GM12878 (cell line): ENCODE data around the gene UBE2L5. TPM values are rescaled to one million over a fixed set of nuclear protein-coding genes. Genes with fewer than 3 reads are reported as not detected.
A peak's percentile ranks its signal among the peaks of the same experiment; 100 is the strongest.

Experiments
- BACH1 ChIP-seq: fragments of 450-650 bp; IDR thresholded peaks from 2 replicates; pipeline ENCODE4 v1.6.1; 2017; ENCODE audit warnings: mild to moderate bottlenecking, borderline replicate concordance
- BCL11A ChIP-seq: IDR thresholded peaks from 2 replicates; pipeline ENCODE4 v1.6.1; 2011; ENCODE audit warnings: low read depth, low read length
- CBX3 ChIP-seq: fragments of 200-600 bp; sonication (generic); IDR thresholded peaks from 2 replicates; pipeline ENCODE4 v1.6.1; 2016; ENCODE audit warnings: low read depth, borderline replicate concordance
- CHD2 ChIP-seq: IDR thresholded peaks from 2 replicates; pipeline ENCODE4 v1.6.1; 2011; ENCODE audit warnings: low read depth, low read length, improper control_type of control experiment, borderline replicate concordance
- CREM ChIP-seq: IDR thresholded peaks from 2 replicates; pipeline ENCODE4 v1.6.1; 2014; ENCODE audit warnings: antibody characterized with exemption, low read depth
- E4F1 ChIP-seq: fragments of 450-650 bp; IDR thresholded peaks from 2 replicates; pipeline ENCODE4 v1.6.1; 2018; ENCODE audit warnings: borderline replicate concordance, mild to moderate bottlenecking; ENCODE audit not compliant: partially characterized antibody
- GABPA ChIP-seq: IDR thresholded peaks from 2 replicates; pipeline ENCODE4 v1.6.1; 2014; ENCODE audit warnings: antibody characterized with exemption, low read depth, mild to moderate bottlenecking, inconsistent platforms
- GATAD2B ChIP-seq: fragments of 450-650 bp; conservative IDR thresholded peaks from 2 replicates; pipeline ENCODE4 v1.6.1; 2017; ENCODE audit warnings: low read depth, mild to moderate bottlenecking, moderate library complexity
- HCFC1 ChIP-seq: fragments of 150-350 bp; IDR thresholded peaks from 2 replicates; pipeline ENCODE4 v1.6.1; 2014; ENCODE audit warnings: low read length
- HDAC2 ChIP-seq: fragments of 200-600 bp; sonication (generic); IDR thresholded peaks from 2 replicates; pipeline ENCODE4 v1.6.1; 2017
- KDM1A ChIP-seq: fragments of 200-600 bp; sonication (generic); IDR thresholded peaks from 2 replicates; pipeline ENCODE4 v1.6.1; 2016; ENCODE audit warnings: borderline replicate concordance
- KLF5 ChIP-seq: fragments of 450-650 bp; IDR thresholded peaks from 2 replicates; pipeline ENCODE4 v1.6.1; 2014; ENCODE audit warnings: mild to moderate bottlenecking; ENCODE audit not compliant: partially characterized antibody
- RB1 ChIP-seq: fragments of 450-650 bp; formaldehyde crosslinking; IDR thresholded peaks from 2 replicates; pipeline ENCODE4 v1.6.1; 2017; ENCODE audit warnings: mild to moderate bottlenecking, borderline replicate concordance
- RFX5 ChIP-seq: IDR thresholded peaks from 2 replicates; pipeline ENCODE4 v1.6.1; 2011; ENCODE audit warnings: low read depth, low read length, improper control_type of control experiment
- RUNX3 ChIP-seq: IDR thresholded peaks from 2 replicates; pipeline ENCODE4 v1.6.1; 2012; ENCODE audit warnings: low read length, inconsistent platforms
- TBL1XR1 ChIP-seq: IDR thresholded peaks from 2 replicates; pipeline ENCODE4 v1.6.1; 2012; ENCODE audit warnings: low read depth, low read length, improper control_type of control experiment
- YY1 ChIP-seq: IDR thresholded peaks from 2 replicates; pipeline ENCODE4 v1.6.1; 2011; ENCODE audit warnings: low read depth, mild to moderate bottlenecking, low read length
- ZBTB11 ChIP-seq: fragments of 450-650 bp; formaldehyde crosslinking; IDR thresholded peaks from 2 replicates; pipeline ENCODE4 v1.5.0; 2022; ENCODE audit warnings: mild to moderate bottlenecking, missing genetic modification characterization
- ZNF217 ChIP-seq: fragments of 450-650 bp; IDR thresholded peaks from 2 replicates; pipeline ENCODE4 v1.6.1; 2017; ENCODE audit warnings: antibody characterized with exemption, mild to moderate bottlenecking
- ZNF24 ChIP-seq: fragments of 450-650 bp; IDR thresholded peaks from 2 replicates; pipeline ENCODE4 v1.6.1; 2017; ENCODE audit warnings: antibody characterized with exemption, mild to moderate bottlenecking
- ZSCAN29 ChIP-seq: fragments of 450-650 bp; IDR thresholded peaks from 2 replicates; pipeline ENCODE4 v1.6.1; 2017; ENCODE audit warnings: mild to moderate bottlenecking, moderate library complexity
- polyA plus RNA-seq, 11 experiments: library from polyadenylated mRNA; depleted of rRNA in 4 of 11; unstranded in 6 of 11; stranded (reverse) in 5 of 11; fragments of >200 nt; fragmentation: Nextera tagmentation in 4 of 11; fragmentation: Illumina TruSeq in 1 of 11; extraction: Ambion mirVana in 4 of 11; extraction: Trizol in 1 of 11; gene quantifications; 1 replicate in 1 of 11; 2 replicates in 10 of 11; pipeline versions ENCODE4 v1.2.1 to v1.2.3, GENCODE V29; 2011 to 2016; ENCODE audit warnings: inconsistent platforms in 2 of 11, missing spikeins in 2 of 11, low read depth in 1 of 11
- total RNA-seq, 4 experiments: library from RNA; depleted of rRNA in 3 of 4; stranded (reverse); fragments of >200 nt in 3 of 4; fragmentation: Illumina TruSeq in 1 of 4; extraction: Trizol in 1 of 4; gene quantifications; 2 replicates each; pipeline versions ENCODE4 v1.2.1 to v1.2.3, GENCODE V29; 2013 to 2021
- TF ChIP-seq, protein P1 (sequence below): fragments of 450-650 bp; IDR thresholded peaks from 2 replicates; pipeline ENCODE4 v1.6.1; 2017; ENCODE audit warnings: mild to moderate bottlenecking
- TF ChIP-seq, protein P2 (sequence below): fragments of 450-650 bp; IDR thresholded peaks from 2 replicates; pipeline ENCODE4 v1.6.1; 2017; ENCODE audit warnings: low read depth, mild to moderate bottlenecking, moderate library complexity

UBE2L5 gene
- total and polyA plus RNA-seq, 10 of the 15 experiments (the other 5 are each of a cell fraction or from before 2014, with no cell fraction given): 0.03 to 1.1 (median 0.19) TPM; not detected in 2

GRCh38 chr13:30465593-30466357 lies 43.5 kb downstream of the UBE2L5 start, which contains the start of gene HMGB1 (continued):
- TF ChIP-seq ZNF24 (no peak), TBL1XR1 (no peak), BCL11A (no peak), ZBTB11 (CRISPR knock-in tag) (no peak), KDM1A (no peak), CREM (peak; percentile 95), HCFC1 (no peak), BACH1 (peak; percentile 71), RB1 (peak; percentile 88; the same call in 1 of the 2 replicates), ZNF217 (no peak), YY1 (peak; percentile 87), CBX3 (no peak), E4F1 (no peak), GABPA (no peak), GATAD2B (peak; percentile 74), HDAC2 (no peak; the same call in none of the 2 replicates), RFX5 (peak; percentile 87), CHD2 (peak; percentile 88), KLF5 (peak; percentile 26), ZSCAN29 (no peak), RUNX3 (peak; percentile 18; the same call in 1 of the 2 replicates)
- TF ChIP-seq, protein P1, sequence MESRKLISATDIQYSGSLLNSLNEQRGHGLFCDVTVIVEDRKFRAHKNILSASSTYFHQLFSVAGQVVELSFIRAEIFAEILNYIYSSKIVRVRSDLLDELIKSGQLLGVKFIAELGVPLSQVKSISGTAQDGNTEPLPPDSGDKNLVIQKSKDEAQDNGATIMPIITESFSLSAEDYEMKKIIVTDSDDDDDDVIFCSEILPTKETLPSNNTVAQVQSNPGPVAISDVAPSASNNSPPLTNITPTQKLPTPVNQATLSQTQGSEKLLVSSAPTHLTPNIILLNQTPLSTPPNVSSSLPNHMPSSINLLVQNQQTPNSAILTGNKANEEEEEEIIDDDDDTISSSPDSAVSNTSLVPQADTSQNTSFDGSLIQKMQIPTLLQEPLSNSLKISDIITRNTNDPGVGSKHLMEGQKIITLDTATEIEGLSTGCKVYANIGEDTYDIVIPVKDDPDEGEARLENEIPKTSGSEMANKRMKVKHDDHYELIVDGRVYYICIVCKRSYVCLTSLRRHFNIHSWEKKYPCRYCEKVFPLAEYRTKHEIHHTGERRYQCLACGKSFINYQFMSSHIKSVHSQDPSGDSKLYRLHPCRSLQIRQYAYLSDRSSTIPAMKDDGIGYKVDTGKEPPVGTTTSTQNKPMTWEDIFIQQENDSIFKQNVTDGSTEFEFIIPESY: no peak
- TF ChIP-seq, protein P2, sequence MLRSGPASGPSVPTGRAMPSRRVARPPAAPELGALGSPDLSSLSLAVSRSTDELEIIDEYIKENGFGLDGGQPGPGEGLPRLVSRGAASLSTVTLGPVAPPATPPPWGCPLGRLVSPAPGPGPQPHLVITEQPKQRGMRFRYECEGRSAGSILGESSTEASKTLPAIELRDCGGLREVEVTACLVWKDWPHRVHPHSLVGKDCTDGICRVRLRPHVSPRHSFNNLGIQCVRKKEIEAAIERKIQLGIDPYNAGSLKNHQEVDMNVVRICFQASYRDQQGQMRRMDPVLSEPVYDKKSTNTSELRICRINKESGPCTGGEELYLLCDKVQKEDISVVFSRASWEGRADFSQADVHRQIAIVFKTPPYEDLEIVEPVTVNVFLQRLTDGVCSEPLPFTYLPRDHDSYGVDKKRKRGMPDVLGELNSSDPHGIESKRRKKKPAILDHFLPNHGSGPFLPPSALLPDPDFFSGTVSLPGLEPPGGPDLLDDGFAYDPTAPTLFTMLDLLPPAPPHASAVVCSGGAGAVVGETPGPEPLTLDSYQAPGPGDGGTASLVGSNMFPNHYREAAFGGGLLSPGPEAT: peak; percentile 57; the same call in 1 of the 2 replicates
